Keratinocyte (primary cell): ENCODE results near the gene TSPAN18. TPM values are rescaled to one million over a fixed set of nuclear protein-coding genes. Genes with fewer than 3 reads are reported as not detected.

Experiments used
- DNase-seq: peaks from one replicate; pipeline ENCODE4 v3.0.0-alpha.2; 2011; ENCODE audit warnings: low read depth, missing footprints, low spot score
- FAIRE-seq: peaks from 2 replicates; lab custom pipeline; 2011; peaks lifted over from hg19 to GRCh38; lab: Jason Lieb, UNC
- H2AFZ ChIP-seq: 2 replicates; pipeline ENCODE4 v1.6.0; 2012; ENCODE audit warnings: low read length, control low read depth, inconsistent platforms; ENCODE audit not compliant: control insufficient read depth
- H3K27ac ChIP-seq: 2 replicates; pipeline ENCODE4 v1.5.1; 2011; ENCODE audit warnings: low read length; ENCODE audit not compliant: control insufficient read depth, insufficient read depth
- H3K27me3 ChIP-seq: 3 replicates; pipeline ENCODE4 v1.6.0; 2011; ENCODE audit warnings: low read length; ENCODE audit not compliant: control insufficient read depth, insufficient read depth; ENCODE audit errors: extremely low read depth
- H3K36me3 ChIP-seq, 2 experiments: 2 replicates in 1 of 2; 3 replicates in 1 of 2; pipeline ENCODE4 v1.5.1; 2011; ENCODE audit warnings: low read length in 2 of 2, mild to moderate bottlenecking in 1 of 2; ENCODE audit not compliant: control insufficient read depth in 2 of 2, insufficient read depth in 2 of 2; ENCODE audit errors: extremely low read depth in 1 of 2
- H3K4me1 ChIP-seq: 3 replicates; pipeline ENCODE4 v1.5.1; 2011; ENCODE audit warnings: low read length; ENCODE audit not compliant: control insufficient read depth, insufficient read depth; ENCODE audit errors: extremely low read depth
- H3K4me2 ChIP-seq: 3 replicates; pipeline ENCODE4 v1.6.0; 2011; ENCODE audit warnings: low read depth, low read length; ENCODE audit not compliant: control insufficient read depth, insufficient read depth; ENCODE audit errors: extremely low read depth
- H3K4me3 ChIP-seq, 3 experiments: fragments of 200-600 bp in 1 of 3; sonication (generic) in 1 of 3; 2 replicates in 2 of 3; 3 replicates in 1 of 3; pipeline ENCODE4 v1.5.1; 2011 to 2016; ENCODE audit warnings: low read length in 3 of 3, mild to moderate bottlenecking in 3 of 3, control low read depth in 2 of 3, inconsistent platforms in 1 of 3, low read depth in 1 of 3, mixed read lengths in 1 of 3, mixed run types in 1 of 3, moderate library complexity in 1 of 3; ENCODE audit not compliant: control insufficient read depth in 2 of 3, insufficient read depth in 2 of 3; ENCODE audit errors: extremely low read depth in 1 of 3
- H3K79me2 ChIP-seq: 2 replicates; pipeline ENCODE4 v1.6.0; 2012; ENCODE audit warnings: low read length; ENCODE audit not compliant: control insufficient read depth, insufficient read depth
- H3K9ac ChIP-seq: 3 replicates; pipeline ENCODE4 v1.6.0; 2011; ENCODE audit warnings: low read length; ENCODE audit not compliant: control insufficient read depth, insufficient read depth; ENCODE audit errors: extremely low read depth
- H3K9me1 ChIP-seq: 3 replicates; pipeline ENCODE4 v1.6.0; 2011; ENCODE audit warnings: low read length; ENCODE audit not compliant: control insufficient read depth, insufficient read depth; ENCODE audit errors: extremely low read depth
- H3K9me3 ChIP-seq: 2 replicates; pipeline ENCODE4 v1.5.1; 2012; ENCODE audit warnings: low read depth, low read length; ENCODE audit not compliant: control insufficient read depth
- H4K20me1 ChIP-seq: 3 replicates; pipeline ENCODE4 v1.6.0; 2011; ENCODE audit warnings: low read length; ENCODE audit not compliant: control insufficient read depth, insufficient read depth; ENCODE audit errors: extremely low read depth
- EZH2 ChIP-seq: IDR thresholded peaks from one replicate; pipeline ENCODE4 v1.6.1; 2012; ENCODE audit warnings: inconsistent platforms, mild to moderate bottlenecking, low read length, moderate library complexity
- dilution Hi-C: fragments of 300-500 bp; cut with MboI; formaldehyde crosslinking; loops from one replicate; pipeline ENCODE4 v1.7.0; 2020; ENCODE audit warnings: low sequenced_read_pairs; ENCODE audit not compliant: extremely low pct_ligation_motif_present
- polyA plus RNA-seq, 5 experiments: library from polyadenylated mRNA; depleted of rRNA in 3 of 5; stranded (reverse) in 3 of 5; stranded (forward) in 1 of 5; unstranded in 1 of 5; fragments of >200 nt; gene quantifications; 1 replicate in 1 of 5; 2 replicates in 3 of 5; 3 replicates in 1 of 5; pipeline versions ENCODE4 v1.2.1 to v1.2.3, GENCODE V29; 2011 to 2012; ENCODE audit warnings: missing spikeins in 2 of 5, low read depth in 1 of 5, low replicate concordance in 1 of 5
- TF ChIP-seq, protein P1 (sequence below), 3 experiments: IDR thresholded peaks in 1 of 3; conservative IDR thresholded peaks in 1 of 3; optimal IDR thresholded peaks in 1 of 3; 2 replicates in 2 of 3; 3 replicates in 1 of 3; pipeline versions ENCODE3 to v1.5.1; 2011; ENCODE audit warnings: low read length in 3 of 3, mild to moderate bottlenecking in 3 of 3, moderate library complexity in 2 of 3, control low read depth in 1 of 3, inconsistent platforms in 1 of 3; ENCODE audit not compliant: insufficient read depth in 2 of 3; ENCODE audit errors: extremely low read depth in 1 of 3

TSPAN18 gene
- polyA plus RNA-seq, 1 donor (not counting 4 experiments of a cell fraction or from before 2014, with no cell fraction given) = not detected

DNA sequence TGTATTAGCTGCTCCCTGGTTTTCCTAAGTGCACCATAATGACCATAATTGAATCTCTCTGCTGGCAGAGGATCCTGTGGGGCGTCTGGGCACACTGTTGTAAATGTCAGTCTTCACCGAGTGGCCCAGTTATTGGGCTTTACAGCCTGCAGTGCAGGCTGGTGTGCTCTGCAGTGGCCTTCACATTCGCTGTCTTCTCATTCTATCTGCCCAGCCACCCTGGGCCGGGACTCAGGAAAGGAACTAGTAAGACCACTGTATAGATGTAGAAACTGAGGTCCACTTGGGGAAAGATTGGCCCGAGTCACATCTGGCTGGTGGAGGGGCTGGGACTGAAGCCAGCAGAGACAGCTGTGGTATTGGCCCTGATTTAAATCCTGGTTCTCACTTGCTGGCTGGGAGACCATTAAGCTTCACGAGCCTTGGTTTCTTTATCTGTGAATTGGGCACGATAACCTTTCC lies 49.3 kb downstream of the TSPAN18 start:
- no peak overlapping the region for H3K4me2 ChIP-seq
- TF ChIP-seq EZH2 = no peak
- TF ChIP-seq, protein P1, sequence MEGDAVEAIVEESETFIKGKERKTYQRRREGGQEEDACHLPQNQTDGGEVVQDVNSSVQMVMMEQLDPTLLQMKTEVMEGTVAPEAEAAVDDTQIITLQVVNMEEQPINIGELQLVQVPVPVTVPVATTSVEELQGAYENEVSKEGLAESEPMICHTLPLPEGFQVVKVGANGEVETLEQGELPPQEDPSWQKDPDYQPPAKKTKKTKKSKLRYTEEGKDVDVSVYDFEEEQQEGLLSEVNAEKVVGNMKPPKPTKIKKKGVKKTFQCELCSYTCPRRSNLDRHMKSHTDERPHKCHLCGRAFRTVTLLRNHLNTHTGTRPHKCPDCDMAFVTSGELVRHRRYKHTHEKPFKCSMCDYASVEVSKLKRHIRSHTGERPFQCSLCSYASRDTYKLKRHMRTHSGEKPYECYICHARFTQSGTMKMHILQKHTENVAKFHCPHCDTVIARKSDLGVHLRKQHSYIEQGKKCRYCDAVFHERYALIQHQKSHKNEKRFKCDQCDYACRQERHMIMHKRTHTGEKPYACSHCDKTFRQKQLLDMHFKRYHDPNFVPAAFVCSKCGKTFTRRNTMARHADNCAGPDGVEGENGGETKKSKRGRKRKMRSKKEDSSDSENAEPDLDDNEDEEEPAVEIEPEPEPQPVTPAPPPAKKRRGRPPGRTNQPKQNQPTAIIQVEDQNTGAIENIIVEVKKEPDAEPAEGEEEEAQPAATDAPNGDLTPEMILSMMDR (optimal IDR thresholded peaks at IDR 0.05 in 1 of 3, IDR thresholded peaks at IDR 0.05 in 1 of 3, conservative IDR thresholded peaks at IDR 0.05 in 1 of 3; ENCODE audit: extremely low read depth in 1 of 3, insufficient read depth in 2 of 3, low read length in 3 of 3) = no peak
- no peaks in the 10 kb centered on the region for H3K9me1 ChIP-seq
- H3K79me2 ChIP-seq = no peaks in the 10 kb centered on the region
- no peaks in the 10 kb centered on the region for H3K36me3 ChIP-seq
- no peak overlapping the region for H3K9ac ChIP-seq
- DNase-seq (no peak), FAIRE-seq (no peak)
- no peaks in the 10 kb centered on the region for H3K4me1 ChIP-seq
- dilution Hi-C loops = no loop called here
- no peak overlapping the region for H3K4me3 ChIP-seq
- peaks cover 9% of the 10 kb centered on the region for H3K27me3 ChIP-seq
- H3K9me3 ChIP-seq = no peaks in the 10 kb centered on the region
- no peaks in the 10 kb centered on the region for H4K20me1 ChIP-seq
- no peak overlapping the region for H3K27ac ChIP-seq
- no peak overlapping the region for H2AFZ ChIP-seq

DNA sequence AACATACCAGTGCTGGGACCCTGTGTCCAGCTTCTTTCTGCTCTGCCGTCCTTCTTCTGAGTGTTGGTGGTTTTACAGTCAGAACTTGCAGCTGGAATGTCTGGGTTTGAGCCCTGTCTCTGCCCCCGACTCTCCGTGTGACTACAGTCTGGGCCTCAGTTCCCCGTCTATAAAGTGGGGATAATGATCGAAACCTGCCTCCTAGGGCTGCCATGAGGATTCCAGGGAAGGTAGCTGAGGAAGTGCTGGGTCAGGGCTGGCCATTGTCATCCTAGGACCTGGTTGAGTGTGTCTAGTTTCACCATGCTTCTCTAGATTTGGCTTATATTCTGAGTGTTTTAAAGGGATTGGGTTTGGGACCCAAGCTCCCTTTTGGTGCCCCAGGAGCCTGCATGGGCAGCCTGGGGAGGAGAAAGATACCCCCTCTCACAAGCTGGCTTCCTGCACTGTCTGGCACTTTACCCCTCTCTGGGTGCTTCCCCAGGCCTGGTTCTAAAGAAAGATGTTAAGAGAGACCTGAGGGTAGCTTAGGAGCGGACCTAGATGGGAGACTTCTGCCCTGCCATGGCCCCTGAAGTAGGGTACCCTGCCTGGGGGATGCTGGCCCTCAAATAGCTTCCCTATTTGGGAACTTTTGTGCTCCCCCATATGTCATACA lies 49.9 kb downstream of the TSPAN18 start:
- H3K4me1 ChIP-seq = no peaks in the 10 kb centered on the region
- no peaks in the 10 kb centered on the region for H4K20me1 ChIP-seq
- dilution Hi-C loops = no loop called here
- H3K36me3 ChIP-seq = no peaks in the 10 kb centered on the region
- H3K27me3 ChIP-seq = peaks cover 9% of the 10 kb centered on the region
- no peak overlapping the region for H3K4me3 ChIP-seq
- H3K9me3 ChIP-seq = no peaks in the 10 kb centered on the region
- H3K27ac ChIP-seq = no peak overlapping the region
- H2AFZ ChIP-seq = no peak overlapping the region
- no peak for TF ChIP-seq EZH2
- TF ChIP-seq, protein P1 (optimal IDR thresholded peaks at IDR 0.05 in 1 of 3, IDR thresholded peaks at IDR 0.05 in 1 of 3, conservative IDR thresholded peaks at IDR 0.05 in 1 of 3; ENCODE audit: extremely low read depth in 1 of 3, insufficient read depth in 2 of 3, low read length in 3 of 3) = no peak
- no peak for DNase-seq
- no peak overlapping the region for H3K9ac ChIP-seq
- FAIRE-seq = no peak
- H3K9me1 ChIP-seq = no peaks in the 10 kb centered on the region
- no peak overlapping the region for H3K4me2 ChIP-seq
- H3K79me2 ChIP-seq = no peaks in the 10 kb centered on the region
